KMS-11 (cell line): ENCODE measurements around the gene DLL4.

Experiments
- H2AFZ ChIP-seq: fragments of 200-600 bp; sonication (generic); 2 replicates; pipeline ENCODE4 v1.6.1; 2016; ENCODE audit warnings: antibody characterized with exemption, mixed run types, low read depth
- H3K27ac ChIP-seq: fragments of 200-600 bp; sonication (generic); 2 replicates; pipeline ENCODE4 v1.6.1; 2016; ENCODE audit warnings: mild to moderate bottlenecking, mixed run types
- H3K27me3 ChIP-seq: fragments of 200-600 bp; sonication (generic); 2 replicates; pipeline ENCODE4 v1.6.1; 2017; ENCODE audit warnings: mild to moderate bottlenecking, low read depth, mixed run types, moderate library complexity; ENCODE audit not compliant: insufficient read depth
- H3K36me3 ChIP-seq: fragments of 200-600 bp; sonication (generic); 2 replicates; pipeline ENCODE4 v1.6.1; 2017; ENCODE audit warnings: mild to moderate bottlenecking, mixed run types; ENCODE audit not compliant: insufficient read depth
- H3K4me1 ChIP-seq: fragments of 200-600 bp; sonication (generic); 2 replicates; pipeline ENCODE4 v1.6.1; 2016; ENCODE audit warnings: mild to moderate bottlenecking, low read depth, mixed run types; ENCODE audit not compliant: poor library complexity, severe bottlenecking
- H3K4me2 ChIP-seq: fragments of 200-600 bp; sonication (generic); 2 replicates; pipeline ENCODE4 v1.7.0; 2016; ENCODE audit warnings: mild to moderate bottlenecking, mixed run types
- H3K4me3 ChIP-seq: fragments of 200-600 bp; sonication (generic); IDR thresholded peaks from 2 replicates; pipeline ENCODE4 v1.6.1; 2017; ENCODE audit warnings: low read depth, low read length, mixed read lengths; ENCODE audit not compliant: insufficient read depth
- H3K79me2 ChIP-seq: fragments of 200-600 bp; sonication (generic); 2 replicates; pipeline ENCODE4 v1.6.1; 2016; ENCODE audit warnings: low read depth, mixed run types; ENCODE audit not compliant: insufficient read depth
- H3K9ac ChIP-seq: fragments of 200-600 bp; sonication (generic); 2 replicates; pipeline ENCODE4 v1.6.1; 2016; ENCODE audit warnings: mild to moderate bottlenecking, mixed run types
- H4K20me1 ChIP-seq: fragments of 200-600 bp; sonication (generic); 2 replicates; pipeline ENCODE4 v1.6.1; 2016; ENCODE audit warnings: mild to moderate bottlenecking, mixed run types; ENCODE audit not compliant: insufficient read depth
- TF ChIP-seq, protein P1 (sequence below): fragments of 200-600 bp; sonication (generic); conservative IDR thresholded peaks from 2 replicates; pipeline ENCODE4 v1.6.1; 2017; ENCODE audit warnings: low read depth, mild to moderate bottlenecking, antibody characterized with exemption, low read length, moderate library complexity, mixed read lengths

The DLL4 gene

DNA sequence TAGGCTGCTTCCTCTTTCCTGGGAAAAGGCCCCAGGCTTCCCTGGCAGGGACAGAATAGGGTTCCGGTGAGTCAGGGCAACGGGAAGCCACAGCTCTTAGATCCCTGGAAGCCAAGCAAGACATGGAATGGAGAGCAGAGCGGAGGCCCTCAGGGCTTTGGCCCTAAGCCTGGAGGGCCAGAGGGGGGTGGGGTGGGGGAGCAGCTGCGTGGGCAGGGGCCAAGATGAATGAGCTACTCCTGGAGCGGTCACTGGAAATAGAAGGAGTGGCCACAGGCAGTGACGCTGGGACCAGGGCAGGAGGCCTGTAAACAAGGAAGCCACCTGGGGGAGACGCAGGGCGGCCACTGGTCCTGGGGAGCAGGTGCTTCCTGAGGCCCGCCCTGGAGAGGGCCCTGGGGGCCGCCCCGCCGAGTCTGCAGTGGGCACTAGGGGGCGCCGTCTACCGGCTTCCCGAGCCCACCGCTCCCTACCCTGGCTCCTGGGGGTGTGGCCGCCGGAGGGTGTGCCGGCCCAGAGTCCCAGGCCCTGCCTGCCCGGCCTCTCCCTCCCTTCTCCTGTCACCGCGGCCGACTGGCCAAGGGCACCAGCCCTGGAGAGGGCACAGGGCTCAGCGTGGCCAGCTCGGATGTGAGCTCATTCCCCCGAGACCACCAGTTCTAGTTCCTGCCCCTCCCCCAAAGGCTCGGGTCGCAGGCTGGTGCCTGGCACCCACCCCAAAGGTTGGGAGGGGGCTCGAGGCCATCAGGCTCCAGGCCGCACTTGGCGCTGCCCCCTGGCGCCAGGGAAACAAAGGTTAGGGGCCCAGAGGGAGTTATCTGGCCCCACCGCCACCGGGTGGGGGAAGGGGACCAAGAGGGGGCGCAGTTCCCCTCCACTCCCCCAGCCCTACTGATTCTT lies 22.8 kb upstream of the DLL4 start:
- Histone ChIP-seq H3K9ac (peak overlapping the region; percentile 69), H3K79me2 (no peaks in the 10 kb centered on the region), H3K4me3 (no peak overlapping the region), H3K36me3 (no peaks in the 10 kb centered on the region), H3K27ac (peak overlapping the region; percentile 53), H3K4me2 (peak overlapping the region; percentile 99), H3K27me3 (no peaks in the 10 kb centered on the region), H3K4me1 (peaks cover 40% of the 10 kb centered on the region), H2AFZ (peak overlapping the region; percentile 98), H4K20me1 (no peaks in the 10 kb centered on the region)
- TF ChIP-seq, protein P1, sequence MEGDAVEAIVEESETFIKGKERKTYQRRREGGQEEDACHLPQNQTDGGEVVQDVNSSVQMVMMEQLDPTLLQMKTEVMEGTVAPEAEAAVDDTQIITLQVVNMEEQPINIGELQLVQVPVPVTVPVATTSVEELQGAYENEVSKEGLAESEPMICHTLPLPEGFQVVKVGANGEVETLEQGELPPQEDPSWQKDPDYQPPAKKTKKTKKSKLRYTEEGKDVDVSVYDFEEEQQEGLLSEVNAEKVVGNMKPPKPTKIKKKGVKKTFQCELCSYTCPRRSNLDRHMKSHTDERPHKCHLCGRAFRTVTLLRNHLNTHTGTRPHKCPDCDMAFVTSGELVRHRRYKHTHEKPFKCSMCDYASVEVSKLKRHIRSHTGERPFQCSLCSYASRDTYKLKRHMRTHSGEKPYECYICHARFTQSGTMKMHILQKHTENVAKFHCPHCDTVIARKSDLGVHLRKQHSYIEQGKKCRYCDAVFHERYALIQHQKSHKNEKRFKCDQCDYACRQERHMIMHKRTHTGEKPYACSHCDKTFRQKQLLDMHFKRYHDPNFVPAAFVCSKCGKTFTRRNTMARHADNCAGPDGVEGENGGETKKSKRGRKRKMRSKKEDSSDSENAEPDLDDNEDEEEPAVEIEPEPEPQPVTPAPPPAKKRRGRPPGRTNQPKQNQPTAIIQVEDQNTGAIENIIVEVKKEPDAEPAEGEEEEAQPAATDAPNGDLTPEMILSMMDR: peak; percentile 69

DNA sequence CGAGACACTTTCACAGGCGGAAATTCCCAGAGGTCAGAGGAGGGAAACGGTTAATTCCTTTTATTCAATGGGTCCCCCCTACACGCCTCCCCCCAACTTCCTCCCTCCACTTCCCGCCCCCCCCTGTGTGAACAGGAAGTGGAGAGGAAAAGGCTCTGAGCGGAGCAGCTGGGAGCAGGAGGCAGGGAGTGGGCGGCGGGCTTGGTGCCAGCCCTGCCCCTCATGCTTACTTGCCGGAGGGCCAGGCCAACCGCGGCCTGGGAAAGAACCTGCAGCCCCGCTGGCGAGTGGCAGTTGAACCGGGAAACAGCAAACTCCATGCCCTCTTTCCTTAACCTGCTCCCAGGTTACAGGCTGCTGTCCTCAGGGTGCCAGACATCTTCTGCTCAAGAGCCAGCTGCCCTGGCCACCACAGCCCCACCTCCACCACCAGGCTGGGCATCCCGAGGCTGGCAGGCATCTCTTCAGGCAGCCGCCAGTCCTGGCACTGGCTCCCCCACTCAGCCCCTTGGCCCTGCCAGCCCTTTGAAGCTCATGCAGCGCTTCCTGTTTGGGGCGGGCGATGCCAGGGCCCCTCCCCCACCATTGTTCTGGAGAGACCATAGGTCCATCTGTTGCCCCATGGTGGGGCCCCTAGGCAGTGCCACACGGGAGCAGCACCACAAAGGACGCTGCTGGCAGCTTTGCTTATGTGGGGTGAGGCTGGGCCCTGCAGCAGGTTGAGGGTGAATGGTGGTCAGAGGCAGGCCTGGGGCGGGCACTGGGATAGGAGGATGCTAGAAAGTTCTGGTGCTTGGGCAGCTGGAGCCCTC lies 21.9 kb upstream of the DLL4 start:
- Histone ChIP-seq H3K4me3 (no peak overlapping the region), H3K27me3 (no peaks in the 10 kb centered on the region), H3K4me1 (peaks cover 40% of the 10 kb centered on the region), H3K36me3 (no peaks in the 10 kb centered on the region), H3K79me2 (no peaks in the 10 kb centered on the region), H2AFZ (peak overlapping the region; percentile 98), H3K27ac (peak overlapping the region; percentile 53), H4K20me1 (no peaks in the 10 kb centered on the region), H3K4me2 (peak overlapping the region; percentile 99), H3K9ac (peak overlapping the region; percentile 69)
- TF ChIP-seq, protein P1: no peak

DNA sequence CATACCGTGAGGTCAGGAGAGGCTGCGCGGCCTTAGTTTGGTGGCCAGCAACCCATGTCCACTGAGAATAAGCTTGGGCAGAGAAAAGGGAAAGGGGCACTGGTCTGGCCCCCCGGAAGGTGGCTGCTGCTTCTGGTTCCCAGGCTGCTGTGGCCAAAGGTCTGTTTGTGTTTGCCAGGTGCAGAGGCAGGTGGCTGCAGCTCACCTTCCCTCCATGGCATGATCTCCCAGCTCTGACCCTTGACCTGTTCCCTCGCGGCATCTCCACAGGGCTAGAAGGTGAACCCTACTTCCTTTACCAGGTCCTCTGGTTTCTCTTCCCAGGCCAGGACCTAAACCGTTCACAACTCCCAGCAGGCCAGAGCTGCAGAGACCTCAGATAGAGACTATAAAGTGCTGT lies 21.0 kb upstream of the DLL4 start:
- peak overlapping the region; percentile 99 for H3K4me2 ChIP-seq
- TF ChIP-seq, protein P1: no peak
- H3K79me2 ChIP-seq: no peaks in the 10 kb centered on the region
- no peaks in the 10 kb centered on the region for H3K36me3 ChIP-seq
- H2AFZ ChIP-seq: peak overlapping the region; percentile 98; the same call in 1 of the 2 replicates
- peaks cover 40% of the 10 kb centered on the region for H3K4me1 ChIP-seq
- H3K9ac ChIP-seq: no peak overlapping the region
- H4K20me1 ChIP-seq: no peaks in the 10 kb centered on the region
- no peak overlapping the region for H3K4me3 ChIP-seq
- no peaks in the 10 kb centered on the region for H3K27me3 ChIP-seq
- H3K27ac ChIP-seq: peak overlapping the region; percentile 53; the same call in 1 of the 2 replicates

DNA sequence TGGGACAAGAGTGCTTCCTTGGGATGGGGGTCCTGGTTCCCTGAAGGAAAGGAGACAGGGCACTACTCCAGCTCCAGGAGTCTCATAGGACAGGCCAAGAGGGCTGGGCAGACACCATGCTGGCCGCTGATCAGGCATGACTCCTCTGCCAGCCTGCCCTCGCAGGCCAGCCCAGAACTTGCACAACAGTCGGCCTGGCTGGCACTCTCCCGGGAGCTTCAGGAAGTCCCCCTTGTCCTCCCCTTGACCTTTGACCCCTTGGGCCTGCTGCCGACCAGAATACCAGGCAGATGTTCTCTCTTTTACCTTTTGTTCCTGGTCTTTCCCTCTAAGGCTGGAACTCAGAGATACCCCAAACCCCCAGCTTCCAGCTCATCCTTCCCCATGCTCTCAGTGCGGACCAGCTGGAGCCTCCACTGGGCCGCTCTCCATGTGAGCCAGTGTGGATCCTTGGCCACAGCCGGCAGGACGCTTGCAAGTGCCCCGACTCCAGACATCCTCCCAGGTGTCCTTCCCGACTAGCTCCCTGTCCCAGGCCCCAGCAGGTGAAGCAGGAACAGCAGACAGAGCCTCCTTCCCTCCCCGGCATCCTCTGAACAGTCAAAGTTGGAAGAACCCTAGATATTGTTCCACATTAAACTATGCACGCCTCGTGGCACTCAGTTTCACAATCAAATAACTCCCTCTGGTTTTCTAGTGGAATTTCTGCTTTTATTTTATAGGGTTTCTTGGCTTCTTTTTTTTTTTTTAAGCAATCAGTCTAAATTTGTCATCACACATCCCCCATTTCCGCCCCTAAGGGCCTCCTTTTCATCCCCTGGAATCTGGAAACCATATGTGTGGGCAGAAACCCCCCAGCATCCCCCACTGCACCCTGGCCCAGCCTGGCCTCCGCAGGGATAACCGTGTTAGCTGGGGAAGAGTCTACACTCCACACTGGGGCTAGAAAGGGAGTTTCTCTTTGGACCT lies 19.2 kb upstream of the DLL4 start:
- TF ChIP-seq, protein P1: no peak
- Histone ChIP-seq H4K20me1 (no peaks in the 10 kb centered on the region), H3K4me1 (peaks cover 24% of the 10 kb centered on the region), H3K9ac (no peak overlapping the region), H3K79me2 (no peaks in the 10 kb centered on the region), H3K4me2 (no peak overlapping the region), H3K4me3 (no peak overlapping the region), H3K27me3 (no peaks in the 10 kb centered on the region), H2AFZ (no peak overlapping the region), H3K27ac (no peak overlapping the region), H3K36me3 (no peaks in the 10 kb centered on the region)
